PFSK-1 (cell line): Measurements from ENCODE around the gene MAN1C1.

Experiments
- POLR2AphosphoS5 ChIP-seq: IDR thresholded peaks from 2 replicates; pipeline ENCODE4 v1.6.1; 2012; ENCODE audit warnings: low read depth, mild to moderate bottlenecking, control low read depth, low read length, moderate library complexity
- SIN3A ChIP-seq: IDR thresholded peaks from 2 replicates; pipeline ENCODE4 v1.6.1; 2012; ENCODE audit warnings: mild to moderate bottlenecking, low read length, moderate library complexity, borderline replicate concordance; ENCODE audit not compliant: insufficient read depth
- TAF1 ChIP-seq: IDR thresholded peaks from 2 replicates; pipeline ENCODE4 v1.6.1; 2012; ENCODE audit warnings: low read length, control low read depth, borderline replicate concordance; ENCODE audit not compliant: insufficient read depth
- TF ChIP-seq, protein P1 (sequence below), 2 experiments: IDR thresholded peaks; 2 replicates each; pipeline versions ENCODE4 v1.6.1 to v1.8.0; 2011 to 2012; ENCODE audit warnings: low read depth in 2 of 2, low read length in 2 of 2, control low read depth in 1 of 2, inconsistent platforms in 1 of 2, mild to moderate bottlenecking in 1 of 2, moderate library complexity in 1 of 2; ENCODE audit not compliant: insufficient read depth in 1 of 2

DNA sequence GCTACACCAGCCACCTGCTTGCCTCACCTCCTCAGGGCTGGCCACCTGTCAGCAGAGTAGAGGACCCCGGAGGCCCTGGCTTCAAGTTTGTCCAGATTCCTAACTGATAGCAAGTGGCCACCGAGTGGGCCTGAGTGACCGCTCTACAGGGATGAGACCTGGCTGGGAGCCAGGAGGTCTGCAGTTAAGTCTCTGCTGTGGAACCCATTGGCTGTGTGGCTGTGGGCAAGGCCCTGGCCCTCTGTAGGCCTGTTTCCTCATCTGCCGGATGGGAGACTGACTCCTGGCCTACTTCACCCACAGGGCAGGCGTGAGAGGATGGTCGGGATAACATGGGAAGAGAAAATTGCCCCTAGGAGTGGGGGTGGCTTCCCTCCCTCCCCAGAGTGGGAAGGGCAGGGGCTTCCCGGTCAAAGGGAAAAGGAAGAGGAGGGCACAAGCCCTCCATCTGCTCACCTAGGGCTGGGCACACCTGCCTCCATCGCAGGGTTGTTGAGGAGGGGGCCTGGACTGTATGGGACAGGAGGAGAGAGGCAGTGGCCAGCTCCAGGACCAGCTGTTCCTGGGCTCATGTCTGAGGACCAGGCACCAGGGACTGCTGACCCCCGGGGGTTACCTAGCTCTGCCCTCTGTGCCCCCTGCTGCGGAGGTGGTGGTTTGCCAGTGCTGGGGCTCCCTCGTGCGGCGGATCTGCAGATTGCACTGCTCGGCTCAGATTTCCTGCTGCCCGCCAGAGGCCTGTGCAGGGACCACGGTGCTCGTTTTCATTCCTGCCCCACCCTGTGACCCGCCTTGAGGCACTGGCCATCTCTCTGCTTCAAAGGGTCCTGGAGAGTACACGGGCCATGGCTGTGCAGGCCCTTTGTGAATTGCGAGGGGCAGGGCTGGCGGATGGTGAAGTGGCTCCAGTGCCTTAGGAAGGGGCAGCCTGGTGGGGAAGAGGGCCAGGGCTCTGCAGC is 194.0 kb downstream of the MAN1C1 start:
- TF ChIP-seq SIN3A (no peak), TAF1 (no peak), POLR2AphosphoS5 (no peak)
- TF ChIP-seq, protein P1, sequence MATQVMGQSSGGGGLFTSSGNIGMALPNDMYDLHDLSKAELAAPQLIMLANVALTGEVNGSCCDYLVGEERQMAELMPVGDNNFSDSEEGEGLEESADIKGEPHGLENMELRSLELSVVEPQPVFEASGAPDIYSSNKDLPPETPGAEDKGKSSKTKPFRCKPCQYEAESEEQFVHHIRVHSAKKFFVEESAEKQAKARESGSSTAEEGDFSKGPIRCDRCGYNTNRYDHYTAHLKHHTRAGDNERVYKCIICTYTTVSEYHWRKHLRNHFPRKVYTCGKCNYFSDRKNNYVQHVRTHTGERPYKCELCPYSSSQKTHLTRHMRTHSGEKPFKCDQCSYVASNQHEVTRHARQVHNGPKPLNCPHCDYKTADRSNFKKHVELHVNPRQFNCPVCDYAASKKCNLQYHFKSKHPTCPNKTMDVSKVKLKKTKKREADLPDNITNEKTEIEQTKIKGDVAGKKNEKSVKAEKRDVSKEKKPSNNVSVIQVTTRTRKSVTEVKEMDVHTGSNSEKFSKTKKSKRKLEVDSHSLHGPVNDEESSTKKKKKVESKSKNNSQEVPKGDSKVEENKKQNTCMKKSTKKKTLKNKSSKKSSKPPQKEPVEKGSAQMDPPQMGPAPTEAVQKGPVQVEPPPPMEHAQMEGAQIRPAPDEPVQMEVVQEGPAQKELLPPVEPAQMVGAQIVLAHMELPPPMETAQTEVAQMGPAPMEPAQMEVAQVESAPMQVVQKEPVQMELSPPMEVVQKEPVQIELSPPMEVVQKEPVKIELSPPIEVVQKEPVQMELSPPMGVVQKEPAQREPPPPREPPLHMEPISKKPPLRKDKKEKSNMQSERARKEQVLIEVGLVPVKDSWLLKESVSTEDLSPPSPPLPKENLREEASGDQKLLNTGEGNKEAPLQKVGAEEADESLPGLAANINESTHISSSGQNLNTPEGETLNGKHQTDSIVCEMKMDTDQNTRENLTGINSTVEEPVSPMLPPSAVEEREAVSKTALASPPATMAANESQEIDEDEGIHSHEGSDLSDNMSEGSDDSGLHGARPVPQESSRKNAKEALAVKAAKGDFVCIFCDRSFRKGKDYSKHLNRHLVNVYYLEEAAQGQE (IDR thresholded peaks at IDR 0.05; ENCODE audit: insufficient read depth in 1 of 2, low read depth in 2 of 2, low read length in 2 of 2) = no peak
